Karpas-422 (cell line): ENCODE measurements around the gene VPS8. TPM values are rescaled to one million over a fixed set of nuclear protein-coding genes. Genes with fewer than 3 reads are reported as not detected.
A peak's percentile ranks its signal among the peaks of the same experiment; 100 is the strongest.

Experiments
- DNase-seq: peaks from one replicate; pipeline ENCODE4 v3.0.0-alpha.2; 2015
- H2AFZ ChIP-seq: fragments of 200-600 bp; sonication (generic); 2 replicates; pipeline ENCODE4 v1.6.1; 2014; ENCODE audit warnings: antibody characterized with exemption, low read length, mixed read lengths
- H3K27ac ChIP-seq: fragments of 200-600 bp; sonication (generic); 2 replicates; pipeline ENCODE4 v1.5.1; 2014; ENCODE audit warnings: mild to moderate bottlenecking, low read length, moderate library complexity
- H3K27me3 ChIP-seq: fragments of 200-600 bp; sonication (generic); 2 replicates; pipeline ENCODE4 v1.6.1; 2014; ENCODE audit warnings: low read length, mixed read lengths
- H3K36me3 ChIP-seq: fragments of 200-600 bp; sonication (generic); 2 replicates; pipeline ENCODE4 v1.6.1; 2014; ENCODE audit warnings: low read length, mixed read lengths; ENCODE audit not compliant: insufficient read depth
- H3K4me1 ChIP-seq: fragments of 200-600 bp; sonication (generic); 2 replicates; pipeline ENCODE4 v1.6.1; 2014; ENCODE audit warnings: mild to moderate bottlenecking, low read length, mixed read lengths
- H3K4me2 ChIP-seq: fragments of 200-600 bp; sonication (generic); 2 replicates; pipeline ENCODE4 v1.6.1; 2014; ENCODE audit warnings: low read length, low read depth, mild to moderate bottlenecking; ENCODE audit not compliant: poor library complexity, severe bottlenecking
- H3K4me3 ChIP-seq: fragments of 200-600 bp; sonication (generic); 2 replicates; pipeline ENCODE4 v1.5.1; 2014; ENCODE audit warnings: mild to moderate bottlenecking, antibody characterized with exemption, low read length, mixed read lengths
- H3K79me2 ChIP-seq: fragments of 200-600 bp; sonication (generic); 2 replicates; pipeline ENCODE4 v1.6.1; 2014; ENCODE audit warnings: mild to moderate bottlenecking, low read length, mixed read lengths
- H3K9ac ChIP-seq: fragments of 200-600 bp; sonication (generic); 2 replicates; pipeline ENCODE4 v1.6.0; 2014; ENCODE audit warnings: low read length
- H3K9me2 ChIP-seq: fragments of 200-600 bp; sonication (generic), shearing (Covaris generic); replicated peaks from 2 replicates; pipeline ENCODE4 v1.6.0; 2014; ENCODE audit warnings: mild to moderate bottlenecking, low read length, moderate library complexity; ENCODE audit not compliant: insufficient read depth
- H3K9me3 ChIP-seq: fragments of 300-700, 200-600 bp; sonication (generic); 2 replicates; pipeline ENCODE4 v1.6.1; 2014; ENCODE audit warnings: low read length, mixed read lengths
- H4K20me1 ChIP-seq: fragments of 200-600 bp; sonication (generic); 2 replicates; pipeline ENCODE4 v1.6.1; 2014; ENCODE audit warnings: mild to moderate bottlenecking, antibody characterized with exemption, low read length, low read depth; ENCODE audit not compliant: insufficient read depth
- total RNA-seq: library from RNA; depleted of rRNA; stranded (reverse); fragments of >200 nt; shearing (Covaris generic); gene quantifications from 2 replicates; pipeline ENCODE4 v1.2.3, GENCODE V29; 2014; ENCODE audit warnings: low replicate concordance

The VPS8 gene
- total RNA-seq, 1 experiment from 2014 or later = 168 TPM

- Histone ChIP-seq H3K4me2 (peak overlapping the region; percentile 86), H3K9me2 (no peaks in the 10 kb centered on the region; the same call in 1 of the 2 replicates), H4K20me1 (peaks cover 3% of the 10 kb centered on the region; the same call in 1 of the 2 replicates), H3K36me3 (peaks cover 10% of the 10 kb centered on the region; the same call in 1 of the 2 replicates), H3K27me3 (no peaks in the 10 kb centered on the region), H3K4me1 (peaks cover 42% of the 10 kb centered on the region), H3K9ac (peak overlapping the region; percentile 28; the same call in 1 of the 2 replicates), H3K27ac (no peak overlapping the region), H3K79me2 (peaks cover 46% of the 10 kb centered on the region), H3K9me3 (no peaks in the 10 kb centered on the region), H2AFZ (peak overlapping the region; percentile 72), H3K4me3 (peak overlapping the region; percentile 84; the same call in 1 of the 2 replicates)
- DNase-seq = no peak
Measured at GRCh38 chr3:184811663-184811998, 335 bp upstream of the VPS8 start.

DNA sequence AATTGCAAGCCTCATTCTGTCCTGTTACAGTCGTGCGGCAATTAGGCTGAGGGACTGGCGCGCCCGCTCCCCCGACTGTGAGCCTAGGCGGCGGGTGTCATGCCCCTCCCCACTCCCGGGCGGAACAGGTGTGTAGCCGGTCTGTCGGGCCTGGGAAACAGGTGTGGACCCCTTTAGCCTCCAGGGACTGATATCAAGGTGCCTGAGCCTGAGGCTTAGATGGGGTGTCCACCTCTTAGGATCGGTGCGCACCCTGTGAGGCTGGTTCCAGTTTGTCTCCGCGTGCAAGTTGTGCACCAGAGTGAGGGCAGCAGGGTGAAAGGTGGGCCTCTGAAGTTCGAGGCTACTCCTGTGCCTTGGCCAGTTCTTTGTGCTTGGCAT, 686 bp downstream of the VPS8 start:
- Histone ChIP-seq H3K36me3 (peaks cover 13% of the 10 kb centered on the region; the same call in 1 of the 2 replicates), H3K27me3 (no peaks in the 10 kb centered on the region), H3K9me3 (no peaks in the 10 kb centered on the region), H3K27ac (peak overlapping the region; percentile 5), H3K79me2 (peaks cover 55% of the 10 kb centered on the region), H2AFZ (peak overlapping the region; percentile 72; the same call in 1 of the 2 replicates), H3K4me3 (peak overlapping the region; percentile 84), H3K4me1 (peaks cover 45% of the 10 kb centered on the region), H4K20me1 (peaks cover 3% of the 10 kb centered on the region; the same call in 1 of the 2 replicates), H3K4me2 (peak overlapping the region; percentile 86), H3K9me2 (no peaks in the 10 kb centered on the region; the same call in 1 of the 2 replicates), H3K9ac (peak overlapping the region; percentile 81)
- DNase-seq = no peak

- H2AFZ ChIP-seq = no peak overlapping the region
- H3K36me3 ChIP-seq = peaks cover 17% of the 10 kb centered on the region; the same call in 1 of the 2 replicates
- H3K4me1 ChIP-seq = peaks cover 40% of the 10 kb centered on the region
- H3K27ac ChIP-seq = peak overlapping the region; percentile 46; the same call in 1 of the 2 replicates
- H3K9me2 ChIP-seq = no peaks in the 10 kb centered on the region; the same call in 1 of the 2 replicates
- no peaks in the 10 kb centered on the region for H3K9me3 ChIP-seq
- H4K20me1 ChIP-seq = peaks cover 3% of the 10 kb centered on the region; the same call in 1 of the 2 replicates
- H3K9ac ChIP-seq = peak overlapping the region; percentile 81
- peaks cover 62% of the 10 kb centered on the region for H3K79me2 ChIP-seq
- no peak for DNase-seq
- peak overlapping the region; percentile 84 for H3K4me3 ChIP-seq
- no peaks in the 10 kb centered on the region for H3K27me3 ChIP-seq
- H3K4me2 ChIP-seq = peak overlapping the region; percentile 86
Measured at GRCh38 chr3:184813357-184813756, 1.4 kb downstream of the VPS8 start.

DNA sequence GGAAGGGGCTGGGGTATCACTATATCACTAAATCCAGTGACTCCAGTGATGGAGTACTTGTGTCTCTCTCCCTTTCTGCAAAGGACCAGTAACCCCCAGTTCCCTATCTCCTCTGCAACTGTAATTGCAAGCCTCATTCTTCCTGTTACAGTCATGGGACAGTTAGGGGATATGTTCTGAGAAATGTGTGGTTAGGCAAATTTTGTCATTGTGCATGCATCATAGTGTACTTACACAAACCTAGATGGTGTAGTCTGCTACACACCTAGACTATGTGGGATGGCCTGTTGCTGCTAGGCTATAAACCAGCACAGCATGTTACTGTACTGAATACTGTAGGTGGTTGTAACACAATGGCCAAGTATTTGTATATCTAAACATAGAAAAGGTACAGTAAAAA, 2.2 kb downstream of the VPS8 start:
- peak; percentile 72 for DNase-seq
- Histone ChIP-seq H3K9me2 (no peaks in the 10 kb centered on the region; the same call in 1 of the 2 replicates), H3K27ac (peak overlapping the region; percentile 46), H3K79me2 (peaks cover 71% of the 10 kb centered on the region), H2AFZ (no peak overlapping the region), H3K4me3 (peak overlapping the region; percentile 84), H3K36me3 (peaks cover 17% of the 10 kb centered on the region; the same call in 1 of the 2 replicates), H3K4me2 (peak overlapping the region; percentile 86), H4K20me1 (peaks cover 3% of the 10 kb centered on the region; the same call in 1 of the 2 replicates), H3K9me3 (no peaks in the 10 kb centered on the region), H3K27me3 (no peaks in the 10 kb centered on the region), H3K9ac (peak overlapping the region; percentile 81), H3K4me1 (peaks cover 33% of the 10 kb centered on the region)

- Histone ChIP-seq H3K27ac (no peak overlapping the region), H3K4me1 (peaks cover 33% of the 10 kb centered on the region)
Measured at GRCh38 chr3:184815046-184815930, 3.3 kb downstream of the VPS8 start.

GRCh38 chr3:184816614-184817013, 4.6 kb downstream of the VPS8 start:
- peaks cover 90% of the 10 kb centered on the region for H3K79me2 ChIP-seq
- no peak overlapping the region for H2AFZ ChIP-seq
- H3K27me3 ChIP-seq = no peaks in the 10 kb centered on the region
- H3K27ac ChIP-seq = no peak overlapping the region
- no peak overlapping the region for H3K4me3 ChIP-seq
- peaks cover 29% of the 10 kb centered on the region for H3K4me1 ChIP-seq
- peaks cover 17% of the 10 kb centered on the region; the same call in 1 of the 2 replicates for H3K36me3 ChIP-seq
- no peak for DNase-seq
- no peaks in the 10 kb centered on the region for H3K9me2 ChIP-seq
- peaks cover 3% of the 10 kb centered on the region; the same call in 1 of the 2 replicates for H4K20me1 ChIP-seq
- H3K4me2 ChIP-seq = no peak overlapping the region
- H3K9ac ChIP-seq = no peak overlapping the region
- no peaks in the 10 kb centered on the region for H3K9me3 ChIP-seq

More at GRCh38 chr3:184815046-184815930, 3.3 kb downstream of the VPS8 start:
- Histone ChIP-seq H4K20me1 (peaks cover 3% of the 10 kb centered on the region; the same call in 1 of the 2 replicates), H3K4me3 (no peak overlapping the region), H3K36me3 (peaks cover 17% of the 10 kb centered on the region; the same call in 1 of the 2 replicates), H3K27me3 (no peaks in the 10 kb centered on the region), H2AFZ (no peak overlapping the region), H3K9ac (no peak overlapping the region), H3K9me2 (no peaks in the 10 kb centered on the region; the same call in 1 of the 2 replicates), H3K79me2 (peaks cover 80% of the 10 kb centered on the region), H3K4me2 (no peak overlapping the region), H3K9me3 (no peaks in the 10 kb centered on the region)
- DNase-seq = no peak

GRCh38 chr3:184820525-184820924, 8.6 kb downstream of the VPS8 start:
- H3K4me1 ChIP-seq = peaks cover 8% of the 10 kb centered on the region
- H3K9me2 ChIP-seq = no peaks in the 10 kb centered on the region
- H3K9me3 ChIP-seq = no peaks in the 10 kb centered on the region
- no peak overlapping the region for H3K27ac ChIP-seq
- no peaks in the 10 kb centered on the region for H3K27me3 ChIP-seq
- no peak for DNase-seq
- peaks cover 20% of the 10 kb centered on the region; the same call in 1 of the 2 replicates for H3K36me3 ChIP-seq
- H3K9ac ChIP-seq = no peak overlapping the region
- H3K4me3 ChIP-seq = no peak overlapping the region
- no peaks in the 10 kb centered on the region for H4K20me1 ChIP-seq
- peaks cover 93% of the 10 kb centered on the region for H3K79me2 ChIP-seq
- H2AFZ ChIP-seq = no peak overlapping the region
- no peak overlapping the region for H3K4me2 ChIP-seq

DNA sequence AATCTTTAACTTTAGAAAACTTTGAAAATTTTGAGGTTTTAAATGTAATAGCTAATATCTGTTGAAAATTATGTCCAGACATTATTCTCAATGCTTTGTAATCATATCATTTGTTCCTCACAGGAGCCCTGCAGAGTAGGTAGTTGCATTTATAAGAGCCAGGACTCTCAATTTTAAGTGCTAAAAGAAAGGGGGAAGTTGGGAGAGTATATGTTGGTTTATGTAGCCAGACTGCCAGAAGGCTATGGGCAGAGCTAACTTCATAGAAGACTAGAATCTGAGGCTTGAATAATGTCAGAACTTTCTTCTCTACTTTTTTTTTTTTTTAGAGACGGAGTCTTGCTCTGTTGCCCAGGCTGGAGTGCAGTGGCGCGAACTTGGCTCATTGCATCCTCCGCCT, 9.1 kb downstream of the VPS8 start:
- Histone ChIP-seq H3K36me3 (peaks cover 15% of the 10 kb centered on the region; the same call in 1 of the 2 replicates), H3K27ac (no peak overlapping the region), H3K79me2 (peaks cover 88% of the 10 kb centered on the region), H2AFZ (no peak overlapping the region), H4K20me1 (no peaks in the 10 kb centered on the region), H3K4me1 (peaks cover 8% of the 10 kb centered on the region), H3K27me3 (no peaks in the 10 kb centered on the region), H3K9ac (no peak overlapping the region), H3K4me2 (no peak overlapping the region), H3K4me3 (no peak overlapping the region), H3K9me3 (no peaks in the 10 kb centered on the region), H3K9me2 (no peaks in the 10 kb centered on the region)
- DNase-seq = no peak
